DOHH2 (cell line): Measurements from ENCODE around the gene LIAS.
A peak's percentile ranks its signal among the peaks of the same experiment; 100 is the strongest.
"Not testable (repeated sequence)": the region's sequence is repeated elsewhere in the genome, so short reads cannot be mapped to it uniquely, and the experiment has no call there.

ENCODE experiments used
- H3F3A ChIP-seq: fragments of 200-600 bp; sonication (generic), shearing (Covaris generic); 2 replicates; pipeline ENCODE4 v1.6.0; 2016; ENCODE audit warnings: antibody characterized with exemption, mild to moderate bottlenecking; ENCODE audit not compliant: control insufficient read depth, insufficient read depth
- H3K27ac ChIP-seq: fragments of 200-600 bp; sonication (generic); 2 replicates; pipeline ENCODE4 v1.5.1; 2014; ENCODE audit warnings: low read depth, mild to moderate bottlenecking, low read length, moderate library complexity
- H3K27me3 ChIP-seq: fragments of 200-600 bp; sonication (generic); 2 replicates; pipeline ENCODE4 v1.6.1; 2014; ENCODE audit warnings: mild to moderate bottlenecking, low read length, mixed read lengths; ENCODE audit not compliant: control insufficient read depth
- H3K36me3 ChIP-seq: fragments of 200-600 bp; sonication (generic); 2 replicates; pipeline ENCODE4 v1.6.1; 2014; ENCODE audit warnings: mild to moderate bottlenecking, low read length, moderate library complexity, mixed read lengths; ENCODE audit not compliant: control insufficient read depth
- H3K4me1 ChIP-seq: fragments of 200-600 bp; sonication (generic); 2 replicates; pipeline ENCODE4 v1.6.1; 2014; ENCODE audit warnings: mild to moderate bottlenecking, low read length, mixed read lengths; ENCODE audit not compliant: control insufficient read depth
- H3K4me2 ChIP-seq: fragments of 200-600 bp; sonication (generic); 2 replicates; pipeline ENCODE4 v1.6.0; 2014; ENCODE audit warnings: mild to moderate bottlenecking, low read length, moderate library complexity
- H3K4me3 ChIP-seq: fragments of 200-600 bp; sonication (generic); 2 replicates; pipeline ENCODE4 v1.5.1; 2014; ENCODE audit warnings: mild to moderate bottlenecking, low read length, mixed read lengths
- H3K79me2 ChIP-seq: fragments of 200-600 bp; sonication (generic); 2 replicates; pipeline ENCODE4 v1.6.1; 2014; ENCODE audit warnings: mild to moderate bottlenecking, low read length, mixed read lengths; ENCODE audit not compliant: control insufficient read depth
- H3K9me2 ChIP-seq: fragments of 200-600 bp; sonication (generic); replicated peaks from 2 replicates; pipeline ENCODE4 v1.6.1; 2014; ENCODE audit warnings: mild to moderate bottlenecking, low read length, mixed read lengths; ENCODE audit not compliant: control insufficient read depth
- H3K9me3 ChIP-seq: fragments of 200-600 bp; sonication (generic); 2 replicates; pipeline ENCODE4 v1.6.1; 2014; ENCODE audit warnings: antibody characterized with exemption, low read length, mixed read lengths; ENCODE audit not compliant: control insufficient read depth, insufficient read depth
- H4K20me1 ChIP-seq: fragments of 200-600 bp; sonication (generic); 2 replicates; pipeline ENCODE4 v1.6.0; 2014; ENCODE audit warnings: low read depth, mild to moderate bottlenecking, antibody characterized with exemption, low read length, moderate library complexity; ENCODE audit not compliant: control insufficient read depth, insufficient read depth
- EZH2phosphoT487 ChIP-seq: fragments of 200-600 bp; sonication (generic); IDR thresholded peaks from 2 replicates; pipeline ENCODE4 v1.6.1; 2017; ENCODE audit warnings: borderline replicate concordance, mild to moderate bottlenecking, antibody characterized with exemption, low read length, moderate library complexity, mixed read lengths
- TF ChIP-seq, protein P1 (sequence below): fragments of 200-600 bp; sonication (generic); IDR thresholded peaks from one replicate; pipeline ENCODE4 v1.5.1; 2014; ENCODE audit warnings: antibody characterized with exemption, mild to moderate bottlenecking, low read depth, low read length; ENCODE audit not compliant: poor library complexity, severe bottlenecking

The LIAS gene

GRCh38 chr4:39458505-39459300, at the start of gene LIAS, which contains the start of gene RPL9:
Gene LIAS, plus strand, starts transcription at chr4:39459056. Its CDS starts 62 bp downstream, at chr4:39459118.
Gene RPL9, minus strand, starts transcription at chr4:39458922. Its CDS starts 483 bp downstream, at chr4:39458439.
- Histone ChIP-seq H3K79me2 (peaks cover 75% of the 10 kb centered on the region), H3K9me3 (no peaks in the 10 kb centered on the region), H3K4me1 (peaks cover 40% of the 10 kb centered on the region), H3K4me2 (peak within 1 kb of the TSS; percentile 75), H3K36me3 (peaks cover 86% of the 10 kb centered on the region), H3K27me3 (no peaks in the 10 kb centered on the region), H3K27ac (peak within 1 kb of the TSS; percentile 88), H3K9me2 (no peaks in the 10 kb centered on the region), H3K4me3 (peak within 1 kb of the TSS; percentile 82), H4K20me1 (peaks cover 35% of the 10 kb centered on the region), H3F3A (peaks cover 60% of the 10 kb centered on the region)
- TF ChIP-seq, protein P1, sequence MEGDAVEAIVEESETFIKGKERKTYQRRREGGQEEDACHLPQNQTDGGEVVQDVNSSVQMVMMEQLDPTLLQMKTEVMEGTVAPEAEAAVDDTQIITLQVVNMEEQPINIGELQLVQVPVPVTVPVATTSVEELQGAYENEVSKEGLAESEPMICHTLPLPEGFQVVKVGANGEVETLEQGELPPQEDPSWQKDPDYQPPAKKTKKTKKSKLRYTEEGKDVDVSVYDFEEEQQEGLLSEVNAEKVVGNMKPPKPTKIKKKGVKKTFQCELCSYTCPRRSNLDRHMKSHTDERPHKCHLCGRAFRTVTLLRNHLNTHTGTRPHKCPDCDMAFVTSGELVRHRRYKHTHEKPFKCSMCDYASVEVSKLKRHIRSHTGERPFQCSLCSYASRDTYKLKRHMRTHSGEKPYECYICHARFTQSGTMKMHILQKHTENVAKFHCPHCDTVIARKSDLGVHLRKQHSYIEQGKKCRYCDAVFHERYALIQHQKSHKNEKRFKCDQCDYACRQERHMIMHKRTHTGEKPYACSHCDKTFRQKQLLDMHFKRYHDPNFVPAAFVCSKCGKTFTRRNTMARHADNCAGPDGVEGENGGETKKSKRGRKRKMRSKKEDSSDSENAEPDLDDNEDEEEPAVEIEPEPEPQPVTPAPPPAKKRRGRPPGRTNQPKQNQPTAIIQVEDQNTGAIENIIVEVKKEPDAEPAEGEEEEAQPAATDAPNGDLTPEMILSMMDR, result no peak
- TF ChIP-seq EZH2phosphoT487, result no peak

- H3K9me3 ChIP-seq, result no peaks in the 10 kb centered on the region
- H3F3A ChIP-seq, result 0 out of 2 replicates have a peak, but pooled peaks cover 8% of the 10 kb centered on the region
- TF ChIP-seq, protein P1, result peak; percentile 55
- no peak for TF ChIP-seq EZH2phosphoT487
- H3K27ac ChIP-seq, result no peak overlapping the region
- H3K79me2 ChIP-seq, result no peaks in the 10 kb centered on the region
- H3K9me2 ChIP-seq, result no peaks in the 10 kb centered on the region
- H3K4me3 ChIP-seq, result no peak overlapping the region
- no peaks in the 10 kb centered on the region for H3K36me3 ChIP-seq
- H3K4me1 ChIP-seq, result peaks cover 10% of the 10 kb centered on the region
- no peaks in the 10 kb centered on the region for H3K27me3 ChIP-seq
- H3K4me2 ChIP-seq, result peak overlapping the region; percentile 22; the same call in 1 of the 2 replicates
- no peaks in the 10 kb centered on the region for H4K20me1 ChIP-seq
Measured at GRCh38 chr4:39410415-39410814, 48.4 kb upstream of the LIAS start.

GRCh38 chr4:39411561-39411960, 47.3 kb upstream of the LIAS start:
- not testable (repeated sequence) for H3K9me3 ChIP-seq, H3K36me3 ChIP-seq, H3K9me2 ChIP-seq, H4K20me1 ChIP-seq, H3K4me2 ChIP-seq, H3K27me3 ChIP-seq, H3F3A ChIP-seq, H3K27ac ChIP-seq, H3K79me2 ChIP-seq, H3K4me3 ChIP-seq
- H3K4me1 ChIP-seq, result peaks cover 10% of the 10 kb centered on the region

DNA sequence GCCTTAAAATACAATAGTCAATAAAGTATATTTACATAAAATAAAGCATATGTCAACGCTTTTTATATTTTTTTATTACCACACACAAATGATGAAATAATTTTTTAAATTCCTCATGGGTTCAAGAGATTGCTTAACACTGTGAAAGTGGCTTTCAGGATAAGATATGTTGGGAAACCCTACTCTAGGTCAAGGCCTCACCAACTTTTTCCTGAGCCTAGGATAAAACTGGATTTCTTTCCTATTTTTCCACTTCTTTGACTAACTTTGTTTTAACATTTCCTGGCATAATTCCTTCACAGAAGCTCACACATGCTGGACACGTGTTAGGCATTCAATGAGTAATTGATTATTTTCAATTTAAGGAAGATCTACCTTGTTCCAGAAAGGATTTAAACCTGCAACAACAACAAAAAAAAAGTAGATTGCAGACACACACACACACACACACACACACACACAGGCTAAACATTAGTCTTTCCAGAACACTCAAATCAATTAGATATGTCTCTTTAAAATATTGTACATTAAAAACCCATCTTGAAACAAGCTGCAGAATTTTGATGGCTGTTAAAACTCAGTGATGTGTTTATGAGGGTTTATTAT, 43.1 kb upstream of the LIAS start:
- no peaks in the 10 kb centered on the region for H3K79me2 ChIP-seq
- no peak overlapping the region for H3K4me3 ChIP-seq
- no peaks in the 10 kb centered on the region for H3K27me3 ChIP-seq
- no peaks in the 10 kb centered on the region for H3K9me3 ChIP-seq
- no peak for TF ChIP-seq EZH2phosphoT487
- TF ChIP-seq, protein P1, result no peak
- H3K4me2 ChIP-seq, result no peak overlapping the region
- no peaks in the 10 kb centered on the region for H3F3A ChIP-seq
- no peaks in the 10 kb centered on the region for H3K36me3 ChIP-seq
- H3K27ac ChIP-seq, result no peak overlapping the region
- H3K9me2 ChIP-seq, result no peaks in the 10 kb centered on the region
- no peaks in the 10 kb centered on the region for H4K20me1 ChIP-seq
- no peaks in the 10 kb centered on the region for H3K4me1 ChIP-seq
